Measurements from ENCODE around the gene GFY.
"Not testable (repeated sequence)": the region's sequence is repeated elsewhere in the genome, so short reads cannot be mapped to it uniquely, and the experiment has no call there.

Gene GFY

GRCh38 chr19:49470615-49470978 lies 45.4 kb downstream of the GFY start:
- DNase-seq: no peak

DNA sequence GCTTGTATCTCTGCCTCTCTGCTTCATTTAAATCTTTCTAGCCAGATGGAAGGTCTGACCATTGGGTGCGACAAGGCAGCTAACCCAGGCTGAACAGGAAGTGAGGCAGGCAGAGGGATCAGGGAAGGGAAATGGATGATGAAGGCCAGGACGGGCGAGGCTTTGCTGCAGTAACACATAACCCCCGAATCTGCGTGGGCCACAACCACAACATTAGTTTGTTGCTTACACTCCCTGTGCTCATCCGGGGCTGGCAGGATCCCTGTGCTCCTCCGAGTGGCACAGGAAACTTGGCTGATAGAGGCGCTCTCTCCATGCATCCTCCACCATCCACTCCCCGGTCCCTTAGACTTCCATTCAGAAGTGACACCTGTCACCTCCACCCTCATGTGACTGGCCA lies 47.7 kb downstream of the GFY start:
- DNase-seq: no peak

GRCh38 chr19:49473501-49473867 lies 48.3 kb downstream of the GFY start:
- DNase-seq: not testable (repeated sequence)

- DNase-seq: peak; percentile 94 to 95
Measured at GRCh38 chr19:49473868-49474541, 48.8 kb downstream of the GFY start, which contains the start of gene FLT3LG. FLT3LG (plus strand) TSS chr19:49474215; CDS start chr19:49474640, 425 bp downstream.

DNA sequence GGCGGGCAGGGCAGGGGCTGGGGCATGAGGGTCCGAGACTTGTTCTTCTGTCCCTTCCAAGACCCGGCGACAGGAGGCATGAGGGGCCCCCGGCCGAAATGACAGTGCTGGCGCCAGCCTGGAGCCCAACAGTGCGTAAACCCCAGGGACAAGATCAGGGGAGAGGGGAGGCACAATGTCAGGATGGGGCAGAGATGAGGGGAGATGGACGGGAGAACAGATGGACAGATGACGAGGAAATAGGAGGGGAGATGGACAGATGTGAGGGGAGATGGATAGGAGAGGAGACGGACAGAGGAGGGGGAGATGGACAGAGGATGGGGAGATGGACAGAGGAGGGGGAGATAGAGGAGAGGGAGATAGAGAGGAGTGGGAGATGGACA lies 49.3 kb downstream of the GFY start:
- DNase-seq: no peak

GRCh38 chr19:49475191-49475917 lies 50.2 kb downstream of the GFY start:
- peak in 1 of 2 experiments; percentile 52 for DNase-seq

GRCh38 chr19:49475995-49476880 lies 51.0 kb downstream of the GFY start:
- DNase-seq: peak; percentile 88 to 90
